Cardiac muscle cell (in vitro differentiated cells and primary cell): ENCODE data around the gene ARHGEF3. TPM values are rescaled to one million over a fixed set of nuclear protein-coding genes. Genes with fewer than 3 reads are reported as not detected.

Experiments
- DNase-seq, 2 donors: peaks; one replicate each; pipeline versions ENCODE4 v3.0.0 to v3.0.0-alpha.2; 2010 to 2017; ENCODE audit warnings: low read depth in 1 of 2, low spot score in 1 of 2
- H3K27ac ChIP-seq: fragments of 200-600 bp; sonication (generic); 2 replicates; pipeline ENCODE4 v1.5.1; 2016
- H3K27me3 ChIP-seq: fragments of 200-600 bp; sonication (generic); 2 replicates; pipeline ENCODE4 v1.6.0; 2016; ENCODE audit warnings: control low read depth
- H3K36me3 ChIP-seq: fragments of 200-600 bp; sonication (generic); 2 replicates; pipeline ENCODE4 v1.5.1; 2016; ENCODE audit warnings: control low read depth
- H3K4me1 ChIP-seq: fragments of 200-600 bp; sonication (generic); 2 replicates; pipeline ENCODE4 v1.8.1; 2017; ENCODE audit warnings: low read depth, mild to moderate bottlenecking, mixed run types
- H3K4me3 ChIP-seq: fragments of 200-600 bp; sonication (generic); 2 replicates; pipeline ENCODE4 v1.5.1; 2016; ENCODE audit warnings: mild to moderate bottlenecking
- H3K9me3 ChIP-seq: fragments of 200-600 bp; sonication (generic); 2 replicates; pipeline ENCODE4 v1.5.1; 2017; ENCODE audit warnings: low read depth, mild to moderate bottlenecking, control low read depth
- CTCF ChIP-seq: IDR thresholded peaks from 2 replicates; pipeline ENCODE4 v1.5.1; 2012; ENCODE audit warnings: low read depth, mild to moderate bottlenecking, low read length
- polyA plus RNA-seq: library from polyadenylated mRNA; unstranded; fragments of >200 nt; fragmentation: Nextera tagmentation; extraction: Ambion mirVana; gene quantifications from 2 replicates; pipeline ENCODE4 v1.2.1, GENCODE V29; 2016
- total RNA-seq: library from RNA; depleted of rRNA; stranded (reverse); fragments of >200 nt; gene quantifications from 2 replicates; pipeline ENCODE4 v1.2.3, GENCODE V29; 2016

ARHGEF3 gene
- total and polyA plus RNA-seq, 2 experiments from 2014 or later, result 9.3 to 12.8 TPM

GRCh38 chr3:56751056-56751707 lies 50.6 kb downstream of the ARHGEF3 start:
- TF ChIP-seq CTCF, result no peak

GRCh38 chr3:56748663-56749231 lies 53.0 kb downstream of the ARHGEF3 start:
- Histone ChIP-seq H3K9me3 (no peaks in the 10 kb centered on the region), H3K27me3 (no peaks in the 10 kb centered on the region), H3K36me3 (no peaks in the 10 kb centered on the region), H3K4me3 (no peak overlapping the region), H3K4me1 (no peaks in the 10 kb centered on the region), H3K27ac (no peak overlapping the region)
- no peak for TF ChIP-seq CTCF
- DNase-seq, result no peak

More at GRCh38 chr3:56751056-56751707, 50.6 kb downstream of the ARHGEF3 start:
- Histone ChIP-seq H3K27ac (no peak overlapping the region), H3K27me3 (no peaks in the 10 kb centered on the region), H3K4me3 (no peak overlapping the region), H3K9me3 (no peaks in the 10 kb centered on the region), H3K4me1 (no peaks in the 10 kb centered on the region), H3K36me3 (no peaks in the 10 kb centered on the region)
- no peak for DNase-seq

GRCh38 chr3:56747150-56747549 lies 54.6 kb downstream of the ARHGEF3 start:
- no peak for TF ChIP-seq CTCF
- H3K27me3 ChIP-seq, result no peaks in the 10 kb centered on the region
- H3K9me3 ChIP-seq, result no peaks in the 10 kb centered on the region
- H3K4me1 ChIP-seq, result no peaks in the 10 kb centered on the region
- no peak overlapping the region for H3K27ac ChIP-seq
- no peak for DNase-seq
- H3K36me3 ChIP-seq, result no peaks in the 10 kb centered on the region
- H3K4me3 ChIP-seq, result no peak overlapping the region

GRCh38 chr3:56744016-56744415 lies 57.7 kb downstream of the ARHGEF3 start:
- H3K27me3 ChIP-seq, result no peaks in the 10 kb centered on the region
- H3K4me1 ChIP-seq, result no peaks in the 10 kb centered on the region
- H3K27ac ChIP-seq, result no peak overlapping the region
- no peak for TF ChIP-seq CTCF
- H3K4me3 ChIP-seq, result no peak overlapping the region
- no peaks in the 10 kb centered on the region for H3K9me3 ChIP-seq
- DNase-seq, result no peak
- no peaks in the 10 kb centered on the region for H3K36me3 ChIP-seq

- TF ChIP-seq CTCF, result no peak
- Histone ChIP-seq H3K9me3 (no peaks in the 10 kb centered on the region), H3K4me1 (no peaks in the 10 kb centered on the region), H3K36me3 (no peaks in the 10 kb centered on the region), H3K27me3 (no peaks in the 10 kb centered on the region), H3K4me3 (no peak overlapping the region), H3K27ac (no peak overlapping the region)
- no peak for DNase-seq
Measured at GRCh38 chr3:56742887-56743286, 58.9 kb downstream of the ARHGEF3 start.
